RWPE1 (cell line): Measurements from ENCODE around the gene TRPM3.
"Not testable (repeated sequence)": the region's sequence is repeated elsewhere in the genome, so short reads cannot be mapped to it uniquely, and the experiment has no call there.

Source experiments
- CTCF ChIA-PET: fragments of 350-600 bp; sonication (Branson Sonifier 250); formaldehyde crosslinking; extraction: SDS; loops from one replicate; lab custom pipeline; 2021; lab: Yijun Ruan, JAX
- POLR2A ChIA-PET: fragments of 400-600 bp; formaldehyde crosslinking; extraction: SDS; loops from one replicate; lab custom pipeline; 2020; ENCODE audit warnings: antibody characterized with exemption; ENCODE audit not compliant: low non-redundant PET; lab: Yijun Ruan, JAX
- DNase-seq: peaks from one replicate; pipeline ENCODE4 v3.0.0; 2012; ENCODE audit warnings: low spot score
- H3K27ac ChIP-seq: fragments of 450-650 bp; 2 replicates; pipeline ENCODE4 v1.5.1; 2017
- TF ChIP-seq, protein P1 (sequence below): fragments of 450-650 bp; conservative IDR thresholded peaks from 2 replicates; pipeline ENCODE4 v1.5.1; 2017; ENCODE audit warnings: low read depth, mild to moderate bottlenecking

The TRPM3 gene

DNA sequence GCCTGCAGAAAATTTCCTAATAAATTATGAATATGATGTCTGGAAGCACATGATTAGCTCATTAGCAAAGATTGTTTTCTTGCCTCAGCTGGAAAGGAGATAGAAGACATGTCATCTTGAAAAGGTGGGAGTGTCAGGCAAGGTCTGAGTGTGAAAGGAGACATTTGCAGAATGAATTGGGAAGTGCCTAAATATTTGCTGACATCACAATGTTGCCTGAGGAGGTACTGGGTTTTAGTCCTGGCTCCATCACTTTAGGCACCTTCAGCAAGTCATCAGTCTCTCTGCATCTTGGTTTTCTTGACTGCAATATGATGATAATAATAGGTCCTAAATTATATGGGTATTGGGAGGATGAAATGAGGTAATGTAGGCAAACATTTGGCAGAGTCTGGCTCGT is 140.1 kb downstream of the TRPM3 start:
- H3K27ac ChIP-seq = no peak overlapping the region
- ChIA-PET CTCF (no interaction called here), POLR2A (no interaction called here)

DNA sequence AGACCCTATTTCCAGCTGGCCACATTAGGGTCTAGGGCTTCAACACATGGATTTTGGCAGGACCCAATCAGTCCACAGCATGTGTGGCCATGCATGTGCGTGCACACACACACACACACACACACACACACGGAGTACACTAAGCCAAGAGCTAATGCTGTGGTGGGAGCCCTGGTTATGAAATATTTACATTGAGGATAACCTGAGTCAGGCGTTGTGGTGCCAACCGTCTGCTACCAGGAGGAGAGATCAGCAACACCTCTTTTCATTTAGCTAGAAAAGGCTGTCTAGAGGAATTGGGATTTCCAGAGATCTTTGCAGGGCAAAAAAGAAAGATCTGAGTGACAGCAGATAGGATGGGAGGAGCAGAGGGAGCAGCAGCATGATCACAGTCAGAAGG is 141.5 kb downstream of the TRPM3 start:
- TF ChIP-seq, protein P1, sequence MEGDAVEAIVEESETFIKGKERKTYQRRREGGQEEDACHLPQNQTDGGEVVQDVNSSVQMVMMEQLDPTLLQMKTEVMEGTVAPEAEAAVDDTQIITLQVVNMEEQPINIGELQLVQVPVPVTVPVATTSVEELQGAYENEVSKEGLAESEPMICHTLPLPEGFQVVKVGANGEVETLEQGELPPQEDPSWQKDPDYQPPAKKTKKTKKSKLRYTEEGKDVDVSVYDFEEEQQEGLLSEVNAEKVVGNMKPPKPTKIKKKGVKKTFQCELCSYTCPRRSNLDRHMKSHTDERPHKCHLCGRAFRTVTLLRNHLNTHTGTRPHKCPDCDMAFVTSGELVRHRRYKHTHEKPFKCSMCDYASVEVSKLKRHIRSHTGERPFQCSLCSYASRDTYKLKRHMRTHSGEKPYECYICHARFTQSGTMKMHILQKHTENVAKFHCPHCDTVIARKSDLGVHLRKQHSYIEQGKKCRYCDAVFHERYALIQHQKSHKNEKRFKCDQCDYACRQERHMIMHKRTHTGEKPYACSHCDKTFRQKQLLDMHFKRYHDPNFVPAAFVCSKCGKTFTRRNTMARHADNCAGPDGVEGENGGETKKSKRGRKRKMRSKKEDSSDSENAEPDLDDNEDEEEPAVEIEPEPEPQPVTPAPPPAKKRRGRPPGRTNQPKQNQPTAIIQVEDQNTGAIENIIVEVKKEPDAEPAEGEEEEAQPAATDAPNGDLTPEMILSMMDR = no peak
- ChIA-PET CTCF (no interaction called here), POLR2A (no interaction called here)
- no peak for DNase-seq
- H3K27ac ChIP-seq = no peak overlapping the region

More for the DNA sequence above, 140.1 kb downstream of the TRPM3 start:
- TF ChIP-seq, protein P1 = no peak
- no peak for DNase-seq

DNA sequence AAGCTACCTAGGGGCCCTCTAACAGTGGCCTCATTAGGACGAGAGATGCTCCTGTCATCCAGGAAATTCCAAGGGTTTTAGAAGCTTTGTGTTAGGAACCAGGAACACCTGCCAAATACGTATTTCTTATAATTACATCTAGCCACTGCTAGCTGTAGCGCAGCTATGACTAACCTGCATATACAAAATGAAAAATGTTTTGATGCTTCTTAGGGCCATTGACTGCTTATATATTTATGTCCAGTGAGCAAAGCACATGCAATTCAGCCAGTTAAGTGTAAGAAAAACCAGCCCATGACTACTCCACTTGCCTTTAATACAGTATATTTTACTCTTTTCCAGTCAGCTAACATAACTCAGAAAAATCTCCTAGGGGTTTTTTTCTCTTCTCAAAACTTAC is 143.3 kb downstream of the TRPM3 start:
- CTCF ChIA-PET = interaction anchor here (0.5 to 0.6 kb wide), 2 partner anchors 56 to 358 kb away, joined by 3 read pairs; no protein-coding TSS in a partner anchor
- POLR2A ChIA-PET = no interaction called here
- no peak overlapping the region for H3K27ac ChIP-seq
- DNase-seq = no peak
- TF ChIP-seq, protein P1 = no peak

DNA sequence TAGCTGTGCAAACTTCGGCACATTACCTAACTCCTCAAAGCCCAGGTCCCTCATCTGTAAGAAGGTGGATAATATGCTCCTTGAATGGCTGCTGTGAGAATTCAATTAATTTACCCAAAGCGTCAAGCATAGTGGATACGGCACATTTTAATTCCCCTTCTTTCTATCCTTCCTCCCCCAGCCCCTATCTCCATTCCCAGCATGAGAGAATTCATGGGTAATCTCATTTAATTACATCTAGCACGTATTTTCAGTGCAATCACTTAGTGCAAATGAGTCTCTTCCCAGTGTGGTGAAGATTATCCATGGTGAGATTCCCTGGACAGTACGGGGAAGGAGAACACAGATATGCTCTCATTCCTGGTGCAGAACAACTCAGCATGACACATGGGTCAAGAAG is 145.6 kb downstream of the TRPM3 start:
- CTCF ChIA-PET = interaction anchor here (0.6 kb wide), 1 partner anchor 123 kb away, joined by 3 read pairs; no protein-coding TSS in a partner anchor
- TF ChIP-seq, protein P1 = no peak
- POLR2A ChIA-PET = no interaction called here
- H3K27ac ChIP-seq = no peak overlapping the region
- DNase-seq = no peak

DNA sequence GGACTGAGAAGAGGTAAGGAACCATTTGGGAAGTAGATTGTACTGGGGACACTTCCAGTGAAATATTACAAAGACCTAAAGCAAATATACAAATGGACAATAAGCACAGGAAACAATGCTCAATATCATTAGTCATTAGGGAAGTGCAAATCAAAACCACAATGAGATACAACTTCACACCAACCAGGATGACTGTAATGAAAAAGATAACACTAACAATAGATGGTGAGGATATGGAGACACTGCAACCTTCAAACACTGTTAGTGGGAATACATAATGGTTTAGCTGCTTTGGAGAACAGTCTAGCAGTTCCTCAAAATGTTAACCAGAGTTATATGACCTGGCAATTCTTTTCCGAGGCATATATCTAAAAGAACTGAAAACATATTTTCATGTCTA is 149.7 kb downstream of the TRPM3 start:
- no peak overlapping the region for H3K27ac ChIP-seq
- ChIA-PET POLR2A (no interaction called here), CTCF (no interaction called here)
- TF ChIP-seq, protein P1 = no peak
- no peak for DNase-seq

DNA sequence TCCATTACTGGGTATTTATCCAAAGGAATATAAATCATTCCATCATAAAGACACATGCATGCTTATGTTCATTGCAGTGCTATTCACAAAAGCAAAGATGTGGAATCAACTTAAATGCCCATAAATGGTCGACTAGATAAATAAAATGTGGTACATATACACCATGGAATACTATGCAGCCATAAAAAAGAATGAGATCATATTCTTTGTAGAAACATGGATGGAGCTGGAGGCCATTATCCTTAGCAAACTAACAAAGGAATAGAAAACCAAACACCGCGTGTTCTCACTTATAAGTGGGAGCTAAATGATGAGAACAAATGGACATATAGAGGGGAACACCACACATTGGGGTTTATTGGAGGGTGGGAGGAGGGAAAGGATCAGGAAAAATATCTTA is 155.0 kb downstream of the TRPM3 start:
- DNase-seq, POLR2A ChIA-PET, H3K27ac ChIP-seq, CTCF ChIA-PET: not testable (repeated sequence)

DNA sequence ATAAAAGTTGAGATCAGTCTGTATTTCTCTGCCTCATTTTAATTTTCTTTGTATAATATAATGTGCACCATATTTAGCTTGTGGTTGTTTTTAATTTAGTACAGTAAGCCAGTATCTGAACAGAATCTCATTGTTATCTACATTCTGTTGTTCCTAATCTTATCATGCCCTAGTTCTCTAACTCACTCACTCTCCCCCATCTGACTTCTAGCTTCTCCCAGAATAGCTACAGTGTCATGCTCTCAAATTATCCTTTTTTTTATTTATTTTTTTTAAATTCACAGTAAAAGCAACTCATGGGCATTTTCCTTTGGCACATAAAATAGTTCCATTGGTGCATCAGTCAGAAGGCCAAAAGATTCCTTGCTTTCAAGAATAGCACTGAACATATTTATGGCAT is 156.6 kb downstream of the TRPM3 start:
- no peak overlapping the region for H3K27ac ChIP-seq
- CTCF ChIA-PET = no interaction called here
- DNase-seq = no peak
- TF ChIP-seq, protein P1 = no peak
- POLR2A ChIA-PET = no interaction called here
